Measurements from ENCODE around the gene EPHA7. TPM values are rescaled to one million over a fixed set of nuclear protein-coding genes. Genes with fewer than 3 reads are reported as not detected.

The EPHA7 gene
- total RNA-seq, 1 experiment from 2014 or later = 10.7 TPM

GRCh38 chr6:93388070-93388469, 31.3 kb downstream of the EPHA7 start:
- no peak for TF ChIP-seq EZH2 (IDR thresholded peaks at IDR 0.05; ENCODE audit: borderline replicate concordance, low read depth, low read length, poor library complexity, severe bottlenecking)
- TF ChIP-seq, protein P1, sequence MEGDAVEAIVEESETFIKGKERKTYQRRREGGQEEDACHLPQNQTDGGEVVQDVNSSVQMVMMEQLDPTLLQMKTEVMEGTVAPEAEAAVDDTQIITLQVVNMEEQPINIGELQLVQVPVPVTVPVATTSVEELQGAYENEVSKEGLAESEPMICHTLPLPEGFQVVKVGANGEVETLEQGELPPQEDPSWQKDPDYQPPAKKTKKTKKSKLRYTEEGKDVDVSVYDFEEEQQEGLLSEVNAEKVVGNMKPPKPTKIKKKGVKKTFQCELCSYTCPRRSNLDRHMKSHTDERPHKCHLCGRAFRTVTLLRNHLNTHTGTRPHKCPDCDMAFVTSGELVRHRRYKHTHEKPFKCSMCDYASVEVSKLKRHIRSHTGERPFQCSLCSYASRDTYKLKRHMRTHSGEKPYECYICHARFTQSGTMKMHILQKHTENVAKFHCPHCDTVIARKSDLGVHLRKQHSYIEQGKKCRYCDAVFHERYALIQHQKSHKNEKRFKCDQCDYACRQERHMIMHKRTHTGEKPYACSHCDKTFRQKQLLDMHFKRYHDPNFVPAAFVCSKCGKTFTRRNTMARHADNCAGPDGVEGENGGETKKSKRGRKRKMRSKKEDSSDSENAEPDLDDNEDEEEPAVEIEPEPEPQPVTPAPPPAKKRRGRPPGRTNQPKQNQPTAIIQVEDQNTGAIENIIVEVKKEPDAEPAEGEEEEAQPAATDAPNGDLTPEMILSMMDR (conservative IDR thresholded peaks at IDR 0.05; ENCODE audit: low read depth, low read length) = no peak
- intact Hi-C loops (cut with micrococcal nuclease; ENCODE audit: unreplicated experiment) = no loop called here
- H3K4me3 ChIP-seq (ENCODE audit: low read depth, low read length, poor library complexity, severe bottlenecking) = no peak overlapping the region
- POLR2A ChIA-PET (ENCODE audit: low non-redundant PET) = no interaction called here
- H3K27me3 ChIP-seq (replicated peaks; ENCODE audit: insufficient read depth, low read depth, low read length, poor library complexity) = no peaks in the 10 kb centered on the region
- no peak overlapping the region for H3K27ac ChIP-seq (ENCODE audit: low read depth, low read length, poor library complexity, severe bottlenecking)
- no peaks in the 10 kb centered on the region for H3K9me3 ChIP-seq (ENCODE audit: low read depth, low read length, poor library complexity, severe bottlenecking)
- DNase-seq (ENCODE audit: low spot score) = no peak
- H3K4me1 ChIP-seq (ENCODE audit: insufficient read depth, low read length, poor library complexity, severe bottlenecking) = peaks cover 8% of the 10 kb centered on the region
- BruUV-seq (replicated peaks) = no TSS peak
- CTCF ChIA-PET = no interaction called here
- no peaks in the 10 kb centered on the region for H3K36me3 ChIP-seq (ENCODE audit: insufficient read depth, low read length, poor library complexity, severe bottlenecking)

DNA sequence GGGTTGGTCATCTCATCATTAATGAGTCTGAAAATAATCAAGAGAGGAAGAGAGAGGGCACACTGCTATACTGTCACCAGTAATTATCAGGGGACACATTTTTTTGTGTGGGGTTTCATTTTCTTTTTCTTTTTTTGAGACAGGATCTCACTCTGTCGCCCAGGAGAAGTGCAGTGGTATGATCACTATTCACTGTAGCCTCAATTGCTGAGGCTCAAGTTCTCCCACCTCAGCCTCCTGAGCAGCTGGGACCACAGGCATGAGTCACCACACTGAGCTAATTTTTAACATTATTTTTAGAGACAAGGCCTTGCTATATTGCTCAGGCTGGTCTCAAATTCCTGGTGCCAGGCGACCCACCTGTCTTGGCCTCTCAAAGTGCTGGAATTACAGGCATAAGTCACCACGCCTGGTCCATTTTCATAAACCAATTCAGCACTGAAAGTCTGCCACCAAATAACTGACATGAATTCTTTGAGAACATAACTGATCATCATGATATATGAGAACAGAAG, 43.3 kb downstream of the EPHA7 start:
- CTCF ChIA-PET = no interaction called here
- POLR2A ChIA-PET (ENCODE audit: low non-redundant PET) = no interaction called here
- H3K27ac ChIP-seq (ENCODE audit: low read depth, low read length, poor library complexity, severe bottlenecking) = no peak overlapping the region
- no peaks in the 10 kb centered on the region for H3K27me3 ChIP-seq (replicated peaks; ENCODE audit: insufficient read depth, low read depth, low read length, poor library complexity)
- H3K4me1 ChIP-seq (ENCODE audit: insufficient read depth, low read length, poor library complexity, severe bottlenecking) = no peaks in the 10 kb centered on the region
- BruUV-seq (replicated peaks) = no TSS peak
- H3K9me3 ChIP-seq (ENCODE audit: low read depth, low read length, poor library complexity, severe bottlenecking) = no peaks in the 10 kb centered on the region
- no peak for DNase-seq (ENCODE audit: low spot score)
- TF ChIP-seq, protein P1 (conservative IDR thresholded peaks at IDR 0.05; ENCODE audit: low read depth, low read length) = no peak
- TF ChIP-seq EZH2 (IDR thresholded peaks at IDR 0.05; ENCODE audit: borderline replicate concordance, low read depth, low read length, poor library complexity, severe bottlenecking) = no peak
- intact Hi-C loops (cut with micrococcal nuclease; ENCODE audit: unreplicated experiment) = no loop called here
- H3K4me3 ChIP-seq (ENCODE audit: low read depth, low read length, poor library complexity, severe bottlenecking) = no peak overlapping the region
- no peaks in the 10 kb centered on the region for H3K36me3 ChIP-seq (ENCODE audit: insufficient read depth, low read length, poor library complexity, severe bottlenecking)

DNA sequence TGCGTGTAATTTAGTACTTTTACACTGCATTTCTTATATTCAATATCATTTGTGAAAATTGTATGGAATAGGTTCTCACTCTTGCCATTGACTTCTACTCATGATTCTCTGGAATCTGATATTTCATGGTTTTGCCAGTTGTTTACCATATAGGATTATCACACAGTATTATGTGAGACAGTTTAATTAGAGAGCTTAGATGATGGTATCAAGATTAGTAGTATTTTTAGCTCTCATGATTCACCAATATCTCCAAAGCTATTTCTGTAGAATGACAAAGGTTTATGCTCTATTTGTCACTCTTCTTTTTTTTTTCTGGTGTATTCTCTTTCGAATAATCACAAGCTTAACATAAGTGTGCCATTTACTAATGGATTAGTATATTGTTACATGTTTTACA, 45.9 kb downstream of the EPHA7 start:
- intact Hi-C loops (cut with micrococcal nuclease; ENCODE audit: unreplicated experiment) = no loop called here
- DNase-seq (ENCODE audit: low spot score) = no peak
- no peak overlapping the region for H3K4me3 ChIP-seq (ENCODE audit: low read depth, low read length, poor library complexity, severe bottlenecking)
- H3K4me1 ChIP-seq (ENCODE audit: insufficient read depth, low read length, poor library complexity, severe bottlenecking) = no peaks in the 10 kb centered on the region
- H3K9me3 ChIP-seq (ENCODE audit: low read depth, low read length, poor library complexity, severe bottlenecking) = no peaks in the 10 kb centered on the region
- POLR2A ChIA-PET (ENCODE audit: low non-redundant PET) = no interaction called here
- TF ChIP-seq, protein P1 (conservative IDR thresholded peaks at IDR 0.05; ENCODE audit: low read depth, low read length) = no peak
- no peak for TF ChIP-seq EZH2 (IDR thresholded peaks at IDR 0.05; ENCODE audit: borderline replicate concordance, low read depth, low read length, poor library complexity, severe bottlenecking)
- no peaks in the 10 kb centered on the region for H3K27me3 ChIP-seq (replicated peaks; ENCODE audit: insufficient read depth, low read depth, low read length, poor library complexity)
- no TSS peak for BruUV-seq (replicated peaks)
- H3K36me3 ChIP-seq (ENCODE audit: insufficient read depth, low read length, poor library complexity, severe bottlenecking) = no peaks in the 10 kb centered on the region
- no peak overlapping the region for H3K27ac ChIP-seq (ENCODE audit: low read depth, low read length, poor library complexity, severe bottlenecking)
- CTCF ChIA-PET = no interaction called here

Measured in A673 (cell line).